HEK293 (cell line): ENCODE measurements around the gene MARK3.

Experiments
- CTCF ChIA-PET: fragments of 350-600 bp; formaldehyde crosslinking; extraction: SDS; loops from one replicate; lab custom pipeline; 2021; ENCODE audit warnings: antibody characterized with exemption; lab: Yijun Ruan, JAX
- POLR2A ChIA-PET: fragments of 300-600 bp; formaldehyde crosslinking; extraction: SDS; loops from one replicate; lab custom pipeline; 2020; ENCODE audit warnings: antibody characterized with exemption, inconsistent platforms; lab: Yijun Ruan, JAX
- H3K27ac ChIP-seq: fragments of 200-500 bp; sonication (Bioruptor generic); 2 replicates; pipeline ENCODE4 v1.5.1; 2014; ENCODE audit warnings: low read depth, low read length, control low read depth, inconsistent platforms; ENCODE audit errors: extremely low read depth
- H3K36me3 ChIP-seq, 2 experiments: fragments of 200-500 bp in 1 of 2; sonication (Bioruptor generic) in 1 of 2; 1 replicate in 1 of 2; 2 replicates in 1 of 2; pipeline ENCODE4 v1.5.1; 2014 to 2017; ENCODE audit warnings: inconsistent platforms in 2 of 2, low read length in 2 of 2; ENCODE audit not compliant: control insufficient read depth in 2 of 2, insufficient read depth in 1 of 2
- H3K4me1 ChIP-seq: fragments of 200-500 bp; sonication (Bioruptor generic); 2 replicates; pipeline ENCODE4 v1.5.1; 2014; ENCODE audit warnings: mild to moderate bottlenecking, low read length, inconsistent platforms; ENCODE audit not compliant: control insufficient read depth, insufficient read depth
- H3K4me3 ChIP-seq: 2 replicates; pipeline ENCODE4 v1.5.1; 2011; ENCODE audit warnings: low read depth, mild to moderate bottlenecking, control low read depth, low read length, moderate library complexity
- H3K9me3 ChIP-seq: fragments of 200-500 bp; sonication (Bioruptor generic); 2 replicates; pipeline ENCODE4 v1.5.1; 2014; ENCODE audit warnings: low read depth, low read length, inconsistent platforms; ENCODE audit not compliant: control insufficient read depth, insufficient read depth
- BCL11A ChIP-seq: fragments of 450-650 bp; formaldehyde crosslinking; IDR thresholded peaks from 2 replicates; pipeline ENCODE4 v1.5.1; 2016; ENCODE audit warnings: low read depth, missing biosample characterization, missing genetic modification characterization
- REPIN1 ChIP-seq: fragments of 450-650 bp; formaldehyde crosslinking; IDR thresholded peaks from 2 replicates; pipeline ENCODE4 v1.5.1; 2017; ENCODE audit warnings: missing biosample characterization, missing genetic modification characterization, low read depth
- SCRT2 ChIP-seq: fragments of 450-650 bp; formaldehyde crosslinking; IDR thresholded peaks from 2 replicates; pipeline ENCODE4 v1.5.1; 2016; ENCODE audit warnings: missing biosample characterization, missing genetic modification characterization
- SP2 ChIP-seq: fragments of 450-650 bp; formaldehyde crosslinking; IDR thresholded peaks from 2 replicates; pipeline ENCODE4 v1.5.1; 2016; ENCODE audit warnings: missing biosample characterization, missing genetic modification characterization
- TRIM28 ChIP-seq: IDR thresholded peaks from 2 replicates; pipeline ENCODE4 v1.6.1; 2011; ENCODE audit warnings: low read length, control low read depth, borderline replicate concordance
- ZNF214 ChIP-seq: fragments of 450-650 bp; formaldehyde crosslinking; IDR thresholded peaks from 2 replicates; pipeline ENCODE4 v1.5.1; 2017; ENCODE audit warnings: missing biosample characterization, mild to moderate bottlenecking, missing genetic modification characterization, borderline replicate concordance
- ZNF324 ChIP-seq: fragments of 450-650 bp; formaldehyde crosslinking; IDR thresholded peaks from 2 replicates; pipeline ENCODE4 v1.5.1; 2016; ENCODE audit warnings: missing biosample characterization, missing genetic modification characterization
- ZNF366 ChIP-seq: fragments of 450-650 bp; formaldehyde crosslinking; conservative IDR thresholded peaks from 2 replicates; pipeline ENCODE4 v1.5.1; 2016; ENCODE audit warnings: missing biosample characterization, missing genetic modification characterization
- ZNF423 ChIP-seq: fragments of 450-650 bp; formaldehyde crosslinking; IDR thresholded peaks from 2 replicates; pipeline ENCODE4 v1.5.1; 2016; ENCODE audit warnings: missing biosample characterization, missing genetic modification characterization
- ZNF529 ChIP-seq: fragments of 450-650 bp; formaldehyde crosslinking; IDR thresholded peaks from 2 replicates; pipeline ENCODE4 v1.5.1; 2017; ENCODE audit warnings: missing genetic modification characterization, missing biosample characterization; ENCODE audit not compliant: insufficient replicate concordance
- ZNF600 ChIP-seq: fragments of 450-650 bp; formaldehyde crosslinking; IDR thresholded peaks from 2 replicates; pipeline ENCODE4 v1.5.1; 2016; ENCODE audit warnings: missing biosample characterization, missing genetic modification characterization
- ZNF623 ChIP-seq: fragments of 450-650 bp; formaldehyde crosslinking; IDR thresholded peaks from 2 replicates; pipeline ENCODE4 v1.5.1; 2016; ENCODE audit warnings: missing biosample characterization, missing genetic modification characterization
- ZNF658 ChIP-seq: fragments of 450-650 bp; formaldehyde crosslinking; IDR thresholded peaks from 2 replicates; pipeline ENCODE4; 2016; ENCODE audit warnings: missing biosample characterization, missing genetic modification characterization
- ZNF677 ChIP-seq: fragments of 450-650 bp; IDR thresholded peaks from 2 replicates; pipeline ENCODE4 v1.5.0; 2018; ENCODE audit warnings: missing biosample characterization, mild to moderate bottlenecking, missing genetic modification characterization, moderate library complexity
- ZSCAN16 ChIP-seq: fragments of 450-650 bp; formaldehyde crosslinking; IDR thresholded peaks from 2 replicates; pipeline ENCODE4 v1.5.1; 2016; ENCODE audit warnings: missing biosample characterization, missing genetic modification characterization
- TF ChIP-seq, protein P1 (sequence below): fragments of 450-650 bp; formaldehyde crosslinking; IDR thresholded peaks from 2 replicates; pipeline ENCODE4 v1.5.1; 2016; ENCODE audit warnings: missing biosample characterization, missing genetic modification characterization, low read depth
- TF ChIP-seq, protein P2 (sequence below): fragments of 450-650 bp; formaldehyde crosslinking; IDR thresholded peaks from 2 replicates; pipeline ENCODE4 v1.5.1; 2016; ENCODE audit warnings: missing biosample characterization, missing genetic modification characterization

Gene MARK3

GRCh38 chr14:103445806-103446205 is 60.6 kb downstream of the MARK3 start:
- TF ChIP-seq TRIM28 (no peak), ZNF423 (tag by site-specific recombination) (no peak), ZNF677 (tag by site-specific recombination) (no peak), ZNF324 (tag by site-specific recombination) (no peak), BCL11A (tag by site-specific recombination) (no peak), ZNF658 (no peak), ZNF529 (tag by site-specific recombination) (no peak), ZNF623 (tag by site-specific recombination) (no peak), SCRT2 (tag by site-specific recombination) (no peak), SP2 (no peak), ZSCAN16 (tag by site-specific recombination) (no peak), REPIN1 (tag by site-specific recombination) (no peak), ZNF214 (tag by site-specific recombination) (no peak)
- TF ChIP-seq, protein P1, sequence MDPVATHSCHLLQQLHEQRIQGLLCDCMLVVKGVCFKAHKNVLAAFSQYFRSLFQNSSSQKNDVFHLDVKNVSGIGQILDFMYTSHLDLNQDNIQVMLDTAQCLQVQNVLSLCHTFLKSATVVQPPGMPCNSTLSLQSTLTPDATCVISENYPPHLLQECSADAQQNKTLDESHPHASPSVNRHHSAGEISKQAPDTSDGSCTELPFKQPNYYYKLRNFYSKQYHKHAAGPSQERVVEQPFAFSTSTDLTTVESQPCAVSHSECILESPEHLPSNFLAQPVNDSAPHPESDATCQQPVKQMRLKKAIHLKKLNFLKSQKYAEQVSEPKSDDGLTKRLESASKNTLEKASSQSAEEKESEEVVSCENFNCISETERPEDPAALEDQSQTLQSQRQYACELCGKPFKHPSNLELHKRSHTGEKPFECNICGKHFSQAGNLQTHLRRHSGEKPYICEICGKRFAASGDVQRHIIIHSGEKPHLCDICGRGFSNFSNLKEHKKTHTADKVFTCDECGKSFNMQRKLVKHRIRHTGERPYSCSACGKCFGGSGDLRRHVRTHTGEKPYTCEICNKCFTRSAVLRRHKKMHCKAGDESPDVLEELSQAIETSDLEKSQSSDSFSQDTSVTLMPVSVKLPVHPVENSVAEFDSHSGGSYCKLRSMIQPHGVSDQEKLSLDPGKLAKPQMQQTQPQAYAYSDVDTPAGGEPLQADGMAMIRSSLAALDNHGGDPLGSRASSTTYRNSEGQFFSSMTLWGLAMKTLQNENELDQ (tag by site-specific recombination): no peak
- H3K9me3 ChIP-seq: no peaks in the 10 kb centered on the region
- CTCF ChIA-PET: no interaction called here
- POLR2A ChIA-PET: no interaction called here
- H3K36me3 ChIP-seq: no peaks in the 10 kb centered on the region; a peak in 1 of 3 replicates
- H3K4me1 ChIP-seq: peaks cover 24% of the 10 kb centered on the region
- no peak overlapping the region for H3K27ac ChIP-seq
- no peak overlapping the region for H3K4me3 ChIP-seq

GRCh38 chr14:103448097-103448496 is 62.9 kb downstream of the MARK3 start:
- H3K27ac ChIP-seq: no peak overlapping the region
- H3K4me3 ChIP-seq: no peak overlapping the region
- no peaks in the 10 kb centered on the region for H3K9me3 ChIP-seq
- peaks cover 0 to 9% of the 10 kb centered on the region in 2 experiments; a peak in 2 of 3 replicates for H3K36me3 ChIP-seq
- POLR2A ChIA-PET: no interaction called here
- CTCF ChIA-PET: no interaction called here
- H3K4me1 ChIP-seq: peaks cover 24% of the 10 kb centered on the region
- TF ChIP-seq, protein P2, sequence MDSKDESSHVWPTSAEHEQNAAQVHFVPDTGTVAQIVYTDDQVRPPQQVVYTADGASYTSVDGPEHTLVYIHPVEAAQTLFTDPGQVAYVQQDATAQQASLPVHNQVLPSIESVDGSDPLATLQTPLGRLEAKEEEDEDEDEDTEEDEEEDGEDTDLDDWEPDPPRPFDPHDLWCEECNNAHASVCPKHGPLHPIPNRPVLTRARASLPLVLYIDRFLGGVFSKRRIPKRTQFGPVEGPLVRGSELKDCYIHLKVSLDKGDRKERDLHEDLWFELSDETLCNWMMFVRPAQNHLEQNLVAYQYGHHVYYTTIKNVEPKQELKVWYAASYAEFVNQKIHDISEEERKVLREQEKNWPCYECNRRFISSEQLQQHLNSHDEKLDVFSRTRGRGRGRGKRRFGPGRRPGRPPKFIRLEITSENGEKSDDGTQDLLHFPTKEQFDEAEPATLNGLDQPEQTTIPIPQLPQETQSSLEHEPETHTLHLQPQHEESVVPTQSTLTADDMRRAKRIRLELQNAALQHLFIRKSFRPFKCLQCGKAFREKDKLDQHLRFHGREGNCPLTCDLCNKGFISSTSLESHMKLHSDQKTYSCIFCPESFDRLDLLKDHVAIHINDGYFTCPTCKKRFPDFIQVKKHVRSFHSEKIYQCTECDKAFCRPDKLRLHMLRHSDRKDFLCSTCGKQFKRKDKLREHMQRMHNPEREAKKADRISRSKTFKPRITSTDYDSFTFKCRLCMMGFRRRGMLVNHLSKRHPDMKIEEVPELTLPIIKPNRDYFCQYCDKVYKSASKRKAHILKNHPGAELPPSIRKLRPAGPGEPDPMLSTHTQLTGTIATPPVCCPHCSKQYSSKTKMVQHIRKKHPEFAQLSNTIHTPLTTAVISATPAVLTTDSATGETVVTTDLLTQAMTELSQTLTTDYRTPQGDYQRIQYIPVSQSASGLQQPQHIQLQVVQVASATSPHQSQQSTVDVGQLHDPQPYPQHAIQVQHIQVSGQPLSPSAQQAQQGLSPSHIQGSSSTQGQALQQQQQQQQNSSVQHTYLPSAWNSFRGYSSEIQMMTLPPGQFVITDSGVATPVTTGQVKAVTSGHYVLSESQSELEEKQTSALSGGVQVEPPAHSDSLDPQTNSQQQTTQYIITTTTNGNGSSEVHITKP (tag by site-specific recombination): 0 out of 2 replicates have a peak, but pooled peaks have one; percentile 14
- TF ChIP-seq ZNF366 (tag by site-specific recombination) (no peak), ZNF600 (tag by site-specific recombination) (peak; percentile 59; the same call in 1 of the 2 replicates)
- TF ChIP-seq, all 188 proteins: peak for 2
